GM12878 (cell line): ENCODE measurements around the gene CDC42BPB. TPM values are rescaled to one million over a fixed set of nuclear protein-coding genes. Genes with fewer than 3 reads are reported as not detected.

Experiments used
- ATAC-seq: fragments of 200-7000 bp; cut with Tn5 transposase; 3 replicates; pipeline ENCODE4 v1.9.1; 2020; ENCODE audit warnings: mild to moderate bottlenecking, moderate library complexity
- BruUV-seq: library from RNA; stranded (reverse); fragments of 400-500 nt; replicated peaks from 2 replicates; lab custom pipeline; 2021; lab: Mats Ljungman, UMichigan
- CTCF ChIA-PET: fragments of 300-600 bp; sonication (Branson Sonifier 250); formaldehyde crosslinking; extraction: SDS; loops from one replicate; lab custom pipeline; 2021; ENCODE audit warnings: inconsistent platforms; lab: Yijun Ruan, JAX
- POLR2A ChIA-PET: fragments of 350-600 bp; formaldehyde crosslinking; extraction: SDS; loops from one replicate; lab custom pipeline; 2021; ENCODE audit warnings: inconsistent platforms; lab: Charles Lee
- RAD21 ChIA-PET: fragments of 300-600 bp; sonication (Branson Sonifier 250); formaldehyde crosslinking; loops from one replicate; lab custom pipeline; 2023; ENCODE audit warnings: antibody characterized with exemption; ENCODE audit not compliant: unreplicated experiment; lab: Charles Lee
- SMC1A ChIA-PET: fragments of 300-600 bp; sonication (Branson Sonifier 250); formaldehyde crosslinking; loops from one replicate; lab custom pipeline; 2023; ENCODE audit not compliant: unreplicated experiment, uncharacterized antibody; lab: Charles Lee
- DNase-seq: peaks from one replicate; pipeline ENCODE4 v3.0.0-alpha.2; 2011; ENCODE audit warnings: low read depth, low spot score
- FAIRE-seq: peaks from 3 replicates; lab custom pipeline; 2011; peaks lifted over from hg19 to GRCh38; lab: Jason Lieb, UNC
- H2AFZ ChIP-seq: 2 replicates; pipeline ENCODE4 v1.6.0; 2011; ENCODE audit warnings: low read depth, low read length, control low read depth; ENCODE audit not compliant: control insufficient read depth
- H3K27ac ChIP-seq: 2 replicates; pipeline ENCODE4 v1.5.1; 2011; ENCODE audit warnings: control low read depth; ENCODE audit not compliant: control insufficient read depth, insufficient read depth
- H3K27me3 ChIP-seq, 2 experiments: replicated peaks in 1 of 2; 2 replicates each; pipeline versions ENCODE4 v1.6.0 to v1.6.1; 2011; ENCODE audit warnings: low read length in 1 of 2; ENCODE audit not compliant: control insufficient read depth in 2 of 2, insufficient read depth in 2 of 2
- H3K36me3 ChIP-seq, 2 experiments: 2 replicates each; pipeline ENCODE4 v1.5.1; 2011; ENCODE audit warnings: low read length in 1 of 2; ENCODE audit not compliant: control insufficient read depth in 2 of 2, insufficient read depth in 2 of 2
- H3K4me1 ChIP-seq: 2 replicates; pipeline ENCODE4 v1.6.1; 2011; ENCODE audit warnings: mild to moderate bottlenecking, low read length, moderate library complexity, mixed read lengths; ENCODE audit not compliant: control insufficient read depth, insufficient read depth
- H3K4me2 ChIP-seq: 2 replicates; pipeline ENCODE4 v1.6.0; 2011; ENCODE audit warnings: control low read depth; ENCODE audit not compliant: control insufficient read depth, insufficient read depth
- H3K4me3 ChIP-seq: fragments of 200-600 bp; sonication (generic); 2 replicates; pipeline ENCODE4 v1.5.1; 2016
- H3K79me2 ChIP-seq: 2 replicates; pipeline ENCODE4 v1.6.0; 2011; ENCODE audit warnings: low read length; ENCODE audit not compliant: control insufficient read depth, insufficient read depth
- H3K9ac ChIP-seq: 2 replicates; pipeline ENCODE4 v1.8.0; 2011; ENCODE audit warnings: low read length, control low read depth, mixed read lengths; ENCODE audit not compliant: control insufficient read depth, insufficient read depth
- H3K9me3 ChIP-seq: replicated peaks from 3 replicates; pipeline ENCODE4 v1.5.1; 2011; ENCODE audit warnings: mild to moderate bottlenecking, low read length; ENCODE audit not compliant: control insufficient read depth, insufficient read depth
- H4K20me1 ChIP-seq: 2 replicates; pipeline ENCODE4 v1.6.0; 2011; ENCODE audit not compliant: control insufficient read depth, insufficient read depth
- ASH2L ChIP-seq: fragments of 300-600, 200-600 bp; sonication (generic); IDR thresholded peaks from 2 replicates; pipeline ENCODE4 v1.6.1; 2017; ENCODE audit warnings: low read depth, mild to moderate bottlenecking, borderline replicate concordance
- ATF3 ChIP-seq: IDR thresholded peaks from 2 replicates; pipeline ENCODE4 v1.6.1; 2011; ENCODE audit warnings: low read depth, mild to moderate bottlenecking, low read length, moderate library complexity, borderline replicate concordance; ENCODE audit errors: extremely low read depth
- BMI1 ChIP-seq: fragments of 450-650 bp; IDR thresholded peaks from 2 replicates; pipeline ENCODE4 v1.6.1; 2016; ENCODE audit warnings: mild to moderate bottlenecking, moderate library complexity, borderline replicate concordance
- CHD1 ChIP-seq: IDR thresholded peaks from 2 replicates; pipeline ENCODE4 v1.6.1; 2012; ENCODE audit warnings: low read depth, low read length, improper control_type of control experiment
- EGR1 ChIP-seq, 2 experiments: IDR thresholded peaks; 1 replicate in 1 of 2; 2 replicates in 1 of 2; pipeline ENCODE4 v1.6.1; 2011 to 2012; ENCODE audit warnings: low read depth in 2 of 2, low read length in 2 of 2, borderline replicate concordance in 1 of 2, mild to moderate bottlenecking in 1 of 2, moderate library complexity in 1 of 2
- NRF1 ChIP-seq: conservative IDR thresholded peaks from 2 replicates; pipeline ENCODE4 v1.6.1; 2011; ENCODE audit warnings: mild to moderate bottlenecking, low read depth, low read length, improper control_type of control experiment
- PAX5 ChIP-seq: IDR thresholded peaks from 2 replicates; pipeline ENCODE4 v1.6.1; 2011; ENCODE audit warnings: low read depth, low read length, borderline replicate concordance
- SIN3A ChIP-seq: IDR thresholded peaks from 2 replicates; pipeline ENCODE4 v1.6.1; 2012; ENCODE audit warnings: low read depth, low read length, improper control_type of control experiment
- SMAD1 ChIP-seq: fragments of 450-650 bp; IDR thresholded peaks from 2 replicates; pipeline ENCODE4 v1.6.1; 2018; ENCODE audit warnings: mild to moderate bottlenecking, low read depth; ENCODE audit not compliant: partially characterized antibody
- SMAD5 ChIP-seq: IDR thresholded peaks from 2 replicates; pipeline ENCODE4 v1.6.1; 2016; ENCODE audit warnings: antibody characterized with exemption, low read depth
- TCF3 ChIP-seq: IDR thresholded peaks from 2 replicates; pipeline ENCODE4 v1.6.1; 2012; ENCODE audit warnings: low read depth, mild to moderate bottlenecking, low read length, borderline replicate concordance; ENCODE audit not compliant: insufficient read depth
- WGBS: methylation state at CpG from one replicate; pipeline ENCODE4 v1.1.6; 2016; ENCODE audit warnings: low lambda C conversion rate; ENCODE audit not compliant: insufficient replicate concordance, insufficient coverage; ENCODE audit errors: missing lambda C conversion rate; 5-methylcytosine and 5-hydroxymethylcytosine counted together
- in situ Hi-C: fragments of 300-500 bp; cut with MboI; formaldehyde crosslinking; loops from 9 replicates; pipeline ENCODE4 v1.14.3; 2018; ENCODE audit warnings: mixed read lengths
- intact Hi-C: fragments of 100-400 bp; cut with micrococcal nuclease; formaldehyde crosslinking; loops from one replicate; pipeline ENCODE4 v1.14.2; 2022; ENCODE audit not compliant: unreplicated experiment
- polyA plus RNA-seq, 11 experiments: library from polyadenylated mRNA; depleted of rRNA in 4 of 11; unstranded in 6 of 11; stranded (reverse) in 5 of 11; fragments of >200 nt; fragmentation: Nextera tagmentation in 4 of 11; fragmentation: Illumina TruSeq in 1 of 11; extraction: Ambion mirVana in 4 of 11; extraction: Trizol in 1 of 11; gene quantifications; 1 replicate in 1 of 11; 2 replicates in 10 of 11; pipeline versions ENCODE4 v1.2.1 to v1.2.3, GENCODE V29; 2011 to 2016; ENCODE audit warnings: inconsistent platforms in 2 of 11, missing spikeins in 2 of 11, low read depth in 1 of 11
- total RNA-seq, 4 experiments: library from RNA; depleted of rRNA in 3 of 4; stranded (reverse); fragments of >200 nt in 3 of 4; fragmentation: Illumina TruSeq in 1 of 4; extraction: Trizol in 1 of 4; gene quantifications; 2 replicates each; pipeline versions ENCODE4 v1.2.1 to v1.2.3, GENCODE V29; 2013 to 2021

CDC42BPB gene
- total and polyA plus RNA-seq, 10 of the 15 experiments (the other 5 are each of a cell fraction or from before 2014, with no cell fraction given): 0.42 to 22.1 (median 13.3) TPM

GRCh38 chr14:102900631-102901571, 156.4 kb downstream of the CDC42BPB start (continued):
- TF ChIP-seq PAX5: no peak

- ATAC-seq: no peak
- ChIA-PET RAD21 (interaction anchor here (1.0 to 1.4 kb wide), 3 partner anchors 80 to 205 kb away, joined by 3 to 7 read pairs (median 5); no protein-coding TSS in a partner anchor), POLR2A (interaction anchor here (0.9 kb wide), 1 partner anchor 13 kb away, joined by 3 read pairs; no protein-coding TSS in a partner anchor), CTCF (interaction anchor here (0.8 to 3.6 kb wide), 2 partner anchors 205 kb away, joined by 3 to 25 read pairs; no protein-coding TSS in a partner anchor)
- DNase-seq: no peak
- no peak overlapping the region for H3K4me3 ChIP-seq
- H3K9ac ChIP-seq: peak overlapping the region; percentile 17; the same call in 1 of the 2 replicates
- peak overlapping the region; percentile 79 for H3K27ac ChIP-seq
- H4K20me1 ChIP-seq: no peaks in the 10 kb centered on the region
- H3K9me3 ChIP-seq: no peaks in the 10 kb centered on the region
- H3K27me3 ChIP-seq: no peaks in the 10 kb centered on the region
- no peak overlapping the region for H2AFZ ChIP-seq
- no peak for FAIRE-seq
- peaks cover 34% of the 10 kb centered on the region for H3K79me2 ChIP-seq
- 98% methylated on average over 8 of the region's 8 CpGs for WGBS
- TF ChIP-seq NRF1 (no peak), ASH2L (no peak), ATF3 (no peak), SMAD5 (no peak), EGR1 (IDR thresholded peaks at IDR 0.05; ENCODE audit: borderline replicate concordance in 1 of 2, low read depth in 2 of 2, low read length in 2 of 2) (no peak), BMI1 (no peak), SMAD1 (no peak), TCF3 (no peak), CHD1 (no peak), SIN3A (no peak)
- TF ChIP-seq, all 136 proteins: peak for 0
- H3K4me2 ChIP-seq: peak overlapping the region; percentile 79
- peaks cover 25 to 31% of the 10 kb centered on the region in 2 experiments; a peak in 3 of 4 replicates for H3K36me3 ChIP-seq
- BruUV-seq: no TSS peak
- intact Hi-C loops (no loop called here), in situ Hi-C loops (no loop called here)
- H3K4me1 ChIP-seq: peaks cover 59% of the 10 kb centered on the region
- SMC1A ChIA-PET: interaction anchor here (1.0 to 1.9 kb wide), 2 partner anchors 118 to 204 kb away, joined by 3 to 9 read pairs; no protein-coding TSS in a partner anchor
Observed at GRCh38 chr14:102899516-102899900, 157.8 kb downstream of the CDC42BPB start.
